Upper lobe of left lung (tissue), 4 donors: Measurements from ENCODE around the gene PLCB1.

Experiments used
- EP300 ChIP-seq, 4 donors: sonication (generic); formaldehyde crosslinking; IDR thresholded peaks; one replicate each; pipeline ENCODE4 v1.5.1; 2017; ENCODE audit warnings: antibody characterized with exemption in 4 of 4, control low read depth in 2 of 4
- POLR2A ChIP-seq, 4 donors: fragments of 450-650 bp; IDR thresholded peaks; one replicate each; pipeline ENCODE4 v1.5.1; 2016 to 2017; ENCODE audit warnings: antibody characterized with exemption in 4 of 4, mild to moderate bottlenecking in 2 of 4
- TF ChIP-seq, protein P1 (sequence below), 6 experiments: fragments of 450-650 bp in 4 of 6; fragments of 200-600 bp in 2 of 6; sonication (generic) in 2 of 6; IDR thresholded peaks; one replicate each; pipeline ENCODE4 v1.5.1; 2016 to 2019; ENCODE audit warnings: antibody characterized with exemption in 6 of 6

GRCh38 chr20:8249634-8250033, 117.6 kb downstream of the PLCB1 start:
- no peak for TF ChIP-seq POLR2A (IDR thresholded peaks at IDR 0.05)
- TF ChIP-seq, protein P1, sequence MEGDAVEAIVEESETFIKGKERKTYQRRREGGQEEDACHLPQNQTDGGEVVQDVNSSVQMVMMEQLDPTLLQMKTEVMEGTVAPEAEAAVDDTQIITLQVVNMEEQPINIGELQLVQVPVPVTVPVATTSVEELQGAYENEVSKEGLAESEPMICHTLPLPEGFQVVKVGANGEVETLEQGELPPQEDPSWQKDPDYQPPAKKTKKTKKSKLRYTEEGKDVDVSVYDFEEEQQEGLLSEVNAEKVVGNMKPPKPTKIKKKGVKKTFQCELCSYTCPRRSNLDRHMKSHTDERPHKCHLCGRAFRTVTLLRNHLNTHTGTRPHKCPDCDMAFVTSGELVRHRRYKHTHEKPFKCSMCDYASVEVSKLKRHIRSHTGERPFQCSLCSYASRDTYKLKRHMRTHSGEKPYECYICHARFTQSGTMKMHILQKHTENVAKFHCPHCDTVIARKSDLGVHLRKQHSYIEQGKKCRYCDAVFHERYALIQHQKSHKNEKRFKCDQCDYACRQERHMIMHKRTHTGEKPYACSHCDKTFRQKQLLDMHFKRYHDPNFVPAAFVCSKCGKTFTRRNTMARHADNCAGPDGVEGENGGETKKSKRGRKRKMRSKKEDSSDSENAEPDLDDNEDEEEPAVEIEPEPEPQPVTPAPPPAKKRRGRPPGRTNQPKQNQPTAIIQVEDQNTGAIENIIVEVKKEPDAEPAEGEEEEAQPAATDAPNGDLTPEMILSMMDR (IDR thresholded peaks at IDR 0.05), result no peak
- TF ChIP-seq EP300 (IDR thresholded peaks at IDR 0.05), result no peak
